HCT116 (cell line): ENCODE data around the gene MAGT1. TPM values are rescaled to one million over a fixed set of nuclear protein-coding genes. Genes with fewer than 3 reads are reported as not detected.

Experiments
- ATAC-seq: fragments of 200-7000 bp; cut with Tn5 transposase; 2 replicates; pipeline ENCODE4 v1.9.1; 2020; ENCODE audit warnings: mild to moderate bottlenecking, moderate library complexity
- BruUV-seq: library from RNA; stranded (reverse); fragments of 400-500 nt; replicated peaks from 2 replicates; lab custom pipeline; 2021; lab: Mats Ljungman, UMichigan
- CTCF ChIA-PET: fragments of 300-600 bp; sonication (Branson Sonifier 250); formaldehyde crosslinking; loops from one replicate; lab custom pipeline; 2021; ENCODE audit warnings: antibody characterized with exemption; lab: Charles Lee
- POLR2A ChIA-PET: fragments of 300-600, 350-600 bp; sonication (Branson Sonifier 250); formaldehyde crosslinking; loops from one replicate; lab custom pipeline; 2021; ENCODE audit warnings: antibody characterized with exemption; lab: Charles Lee
- RAD21 ChIA-PET, 2 experiments: fragments of 300-600 bp; sonication (Branson Sonifier 250); formaldehyde crosslinking; loops; one replicate each; lab custom pipeline; 2023; ENCODE audit warnings: low total read pairs in 2 of 2; ENCODE audit not compliant: uncharacterized antibody in 2 of 2, unreplicated experiment in 2 of 2, low non-redundant PET in 1 of 2; lab: Charles Lee
- DNase-seq: peaks from one replicate; pipeline ENCODE4 v3.0.0-alpha.2; 2010; ENCODE audit warnings: low read depth, low spot score
- H2AFZ ChIP-seq: fragments of 200-600 bp; shearing (Covaris generic), sonication (generic); 2 replicates; pipeline ENCODE4 v1.6.1; 2017; ENCODE audit warnings: low read depth, mixed run types, mixed read lengths, antibody characterized with exemption, low read length; ENCODE audit not compliant: poor library complexity, severe bottlenecking
- H3K27ac ChIP-seq: 2 replicates; pipeline ENCODE4 v1.5.1; 2012; ENCODE audit warnings: low read depth, low read length
- H3K27me3 ChIP-seq: fragments of 200-600 bp; sonication (generic); 2 replicates; pipeline ENCODE4 v1.6.1; 2016; ENCODE audit warnings: mixed run types, low read length, mixed read lengths; ENCODE audit not compliant: insufficient read depth
- H3K36me3 ChIP-seq, 2 experiments: fragments of 200-500 bp in 1 of 2; fragments of 200-600 bp in 1 of 2; sonication (Bioruptor generic) in 1 of 2; sonication (generic) in 1 of 2; 2 replicates each; pipeline versions ENCODE4 v1.5.1 to v1.6.1; 2014 to 2016; ENCODE audit warnings: low read length in 2 of 2, inconsistent platforms in 1 of 2, mixed read lengths in 1 of 2, mixed run types in 1 of 2; ENCODE audit not compliant: insufficient read depth in 2 of 2, control insufficient read depth in 1 of 2
- H3K4me1 ChIP-seq, 2 experiments: fragments of 200-600 bp in 1 of 2; sonication (generic) in 1 of 2; 2 replicates each; pipeline versions ENCODE4 v1.5.1 to v1.6.1; 2012 to 2017; ENCODE audit warnings: low read length in 2 of 2, inconsistent platforms in 1 of 2, mild to moderate bottlenecking in 1 of 2, mixed read lengths in 1 of 2, mixed run types in 1 of 2, moderate library complexity in 1 of 2; ENCODE audit not compliant: insufficient read depth in 2 of 2, control insufficient read depth in 1 of 2
- H3K4me2 ChIP-seq: fragments of 200-600 bp; sonication (generic); 2 replicates; pipeline ENCODE4 v1.6.1; 2017; ENCODE audit warnings: mixed run types, low read length, mixed read lengths
- H3K4me3 ChIP-seq, 2 experiments: fragments of 200-600 bp in 1 of 2; sonication (generic) in 1 of 2; replicated peaks in 1 of 2; 2 replicates each; pipeline ENCODE4 v1.5.1; 2011 to 2016; ENCODE audit warnings: low read length in 2 of 2, control low read depth in 1 of 2, low read depth in 1 of 2, mild to moderate bottlenecking in 1 of 2, mixed read lengths in 1 of 2, mixed run types in 1 of 2
- H3K79me2 ChIP-seq: fragments of 200-600 bp; sonication (generic); 2 replicates; pipeline ENCODE4 v1.6.1; 2017; ENCODE audit warnings: mild to moderate bottlenecking, mixed run types, low read length, moderate library complexity, mixed read lengths; ENCODE audit not compliant: insufficient read depth
- H3K9ac ChIP-seq: fragments of 200-600 bp; sonication (generic); 2 replicates; pipeline ENCODE4 v1.6.1; 2016; ENCODE audit warnings: low read length, mixed read lengths
- H3K9me2 ChIP-seq: fragments of 200-600 bp; sonication (generic), shearing (Covaris generic); 2 replicates; pipeline ENCODE4 v1.6.1; 2017; ENCODE audit warnings: mixed run types, mild to moderate bottlenecking, moderate library complexity; ENCODE audit not compliant: insufficient read depth
- H3K9me3 ChIP-seq, 2 experiments: fragments of 200-500 bp in 1 of 2; fragments of 200-600 bp in 1 of 2; sonication (Bioruptor generic) in 1 of 2; sonication (generic) in 1 of 2; 2 replicates each; pipeline ENCODE4 v1.6.1; 2014 to 2017; ENCODE audit warnings: low read length in 2 of 2, mixed read lengths in 2 of 2, inconsistent platforms in 1 of 2, low read depth in 1 of 2, mild to moderate bottlenecking in 1 of 2, mixed run types in 1 of 2, moderate library complexity in 1 of 2; ENCODE audit not compliant: control insufficient read depth in 1 of 2, insufficient read depth in 1 of 2
- H4K20me1 ChIP-seq: fragments of 200-600 bp; sonication (generic), shearing (Covaris generic); 2 replicates; pipeline ENCODE4 v1.6.1; 2017; ENCODE audit warnings: mixed run types, mild to moderate bottlenecking, moderate library complexity; ENCODE audit not compliant: insufficient read depth
- CBX3 ChIP-seq: IDR thresholded peaks from 2 replicates; pipeline ENCODE4 v1.6.1; 2012; ENCODE audit warnings: low read depth
- CEBPB ChIP-seq: IDR thresholded peaks from 2 replicates; pipeline ENCODE4 v1.6.1; 2012; ENCODE audit warnings: low read depth
- ELF1 ChIP-seq: IDR thresholded peaks from 2 replicates; pipeline ENCODE4 v1.6.1; 2012; ENCODE audit warnings: low read depth, borderline replicate concordance
- EZH2 ChIP-seq: fragments of 200-600 bp; sonication (generic); IDR thresholded peaks from 2 replicates; pipeline ENCODE4 v1.6.1; 2017; ENCODE audit warnings: antibody characterized with exemption, mixed run types
- EZH2phosphoT487 ChIP-seq: fragments of 200-600 bp; IDR thresholded peaks from 2 replicates; pipeline ENCODE4 v1.6.1; 2018; ENCODE audit warnings: antibody characterized with exemption, borderline replicate concordance
- RAD21 ChIP-seq: IDR thresholded peaks from 2 replicates; pipeline ENCODE4 v1.6.1; 2012; ENCODE audit warnings: low read depth, mild to moderate bottlenecking
- YY1 ChIP-seq: IDR thresholded peaks from 2 replicates; pipeline ENCODE4 v1.6.1; 2011; ENCODE audit warnings: low read length, low read depth, moderate library complexity, mild to moderate bottlenecking; ENCODE audit not compliant: insufficient replicate concordance; ENCODE audit errors: extremely low read depth
- ZFX ChIP-seq: fragments of 450-650 bp; IDR thresholded peaks from 2 replicates; pipeline ENCODE4 v1.6.1; 2017
- intact Hi-C: fragments of 100-400 bp; cut with micrococcal nuclease; formaldehyde crosslinking; loops from 2 replicates; pipeline ENCODE4 v1.10.0; 2022
- total RNA-seq: library from RNA; stranded (reverse); gene quantifications from one replicate; pipeline ENCODE4 v1.2.1, GENCODE V29; 2021; ENCODE audit not compliant: unreplicated experiment
- TF ChIP-seq, protein P1 (sequence below), 3 experiments: fragments of 200-600 bp in 1 of 3; sonication (generic) in 1 of 3; IDR thresholded peaks in 2 of 3; conservative IDR thresholded peaks in 1 of 3; 2 replicates each; pipeline ENCODE4 v1.5.1; 2012 to 2017; ENCODE audit warnings: low read depth in 2 of 3, low read length in 2 of 3, antibody characterized with exemption in 1 of 3, borderline replicate concordance in 1 of 3, control low read depth in 1 of 3, mild to moderate bottlenecking in 1 of 3, mixed read lengths in 1 of 3, mixed run types in 1 of 3, moderate library complexity in 1 of 3; ENCODE audit not compliant: insufficient read depth in 1 of 3
- TF ChIP-seq, protein P2 (sequence below): IDR thresholded peaks from 2 replicates; pipeline ENCODE4 v1.6.1; 2012
- TF ChIP-seq, protein P3 (sequence below): IDR thresholded peaks from 2 replicates; pipeline ENCODE4 v1.6.1; 2012; ENCODE audit warnings: low read depth

The MAGT1 gene
- total RNA-seq, 1 experiment from 2014 or later, result 39.5 TPM

DNA sequence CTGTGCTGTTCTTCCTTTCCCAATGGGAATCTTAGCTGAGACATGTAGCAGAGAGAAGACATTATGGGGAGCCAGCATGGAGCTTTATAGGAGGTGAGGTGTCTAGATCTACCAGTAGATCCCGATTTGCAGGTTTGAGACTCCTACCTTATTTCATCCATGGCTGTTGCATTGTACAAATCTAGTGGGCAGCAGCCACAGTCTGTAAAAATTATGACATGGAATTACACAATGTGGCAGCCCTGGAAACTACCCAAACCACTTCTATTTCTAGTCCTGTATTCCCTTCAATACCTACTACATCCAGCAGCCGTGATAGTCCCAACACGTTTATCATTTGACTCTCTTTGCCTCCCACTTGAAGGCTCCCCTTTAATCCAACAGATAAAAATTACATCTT lies 23.3 kb upstream of the MAGT1 start:
- no peak for DNase-seq
- Histone ChIP-seq H3K9ac (no peak overlapping the region), H3K36me3 (no peaks in the 10 kb centered on the region), H3K4me3 (no peak overlapping the region), H3K4me1 (no peaks in the 10 kb centered on the region), H3K79me2 (no peaks in the 10 kb centered on the region), H3K27ac (no peak overlapping the region), H3K27me3 (no peaks in the 10 kb centered on the region), H3K9me2 (no peaks in the 10 kb centered on the region), H4K20me1 (no peaks in the 10 kb centered on the region), H3K9me3 (no peaks in the 10 kb centered on the region), H3K4me2 (no peak overlapping the region), H2AFZ (no peak overlapping the region)
- no peak for ATAC-seq
- ChIA-PET POLR2A (no interaction called here), RAD21 (no interaction called here), CTCF (no interaction called here)
- BruUV-seq, result no TSS peak
- TF ChIP-seq, protein P1, sequence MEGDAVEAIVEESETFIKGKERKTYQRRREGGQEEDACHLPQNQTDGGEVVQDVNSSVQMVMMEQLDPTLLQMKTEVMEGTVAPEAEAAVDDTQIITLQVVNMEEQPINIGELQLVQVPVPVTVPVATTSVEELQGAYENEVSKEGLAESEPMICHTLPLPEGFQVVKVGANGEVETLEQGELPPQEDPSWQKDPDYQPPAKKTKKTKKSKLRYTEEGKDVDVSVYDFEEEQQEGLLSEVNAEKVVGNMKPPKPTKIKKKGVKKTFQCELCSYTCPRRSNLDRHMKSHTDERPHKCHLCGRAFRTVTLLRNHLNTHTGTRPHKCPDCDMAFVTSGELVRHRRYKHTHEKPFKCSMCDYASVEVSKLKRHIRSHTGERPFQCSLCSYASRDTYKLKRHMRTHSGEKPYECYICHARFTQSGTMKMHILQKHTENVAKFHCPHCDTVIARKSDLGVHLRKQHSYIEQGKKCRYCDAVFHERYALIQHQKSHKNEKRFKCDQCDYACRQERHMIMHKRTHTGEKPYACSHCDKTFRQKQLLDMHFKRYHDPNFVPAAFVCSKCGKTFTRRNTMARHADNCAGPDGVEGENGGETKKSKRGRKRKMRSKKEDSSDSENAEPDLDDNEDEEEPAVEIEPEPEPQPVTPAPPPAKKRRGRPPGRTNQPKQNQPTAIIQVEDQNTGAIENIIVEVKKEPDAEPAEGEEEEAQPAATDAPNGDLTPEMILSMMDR (IDR thresholded peaks at IDR 0.05 in 2 of 3, conservative IDR thresholded peaks at IDR 0.05 in 1 of 3; ENCODE audit: borderline replicate concordance in 1 of 3, insufficient read depth in 1 of 3, low read depth in 2 of 3, low read length in 2 of 3), result no peak
- TF ChIP-seq ZFX, result no peak
- TF ChIP-seq EZH2, result no peak
- no peak for TF ChIP-seq ELF1
- intact Hi-C loops, result no loop called here

DNA sequence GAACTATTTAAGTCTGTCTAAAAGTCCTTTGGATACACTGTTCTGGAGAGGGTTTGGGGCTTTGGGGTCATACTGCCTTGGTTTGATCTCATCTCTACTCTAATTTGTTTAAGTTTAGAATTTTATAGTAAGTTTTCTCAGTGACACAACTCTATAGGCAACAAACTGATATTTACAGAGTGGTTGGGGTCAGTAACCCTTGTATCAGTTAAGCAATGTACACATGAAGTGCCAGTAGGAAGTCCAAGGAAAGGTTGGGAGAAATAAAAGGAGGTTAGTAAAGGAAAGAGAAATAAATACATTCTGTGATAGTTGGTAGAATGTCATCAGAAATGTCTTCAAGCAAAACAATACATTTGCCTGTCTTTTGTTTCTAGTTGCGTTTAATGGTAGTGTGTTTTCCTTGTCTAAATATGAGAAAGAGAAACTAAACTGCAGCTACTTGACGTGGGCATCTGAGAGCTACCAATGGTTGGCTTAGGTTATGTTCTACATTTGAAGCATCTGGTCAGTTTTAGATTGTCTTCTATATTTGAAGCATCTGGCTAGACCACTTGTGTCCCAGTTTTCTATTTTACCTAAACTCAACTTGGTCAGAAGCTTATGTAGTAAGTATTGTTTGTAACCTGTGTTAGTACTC lies 22.2 kb upstream of the MAGT1 start:
- no peak for ATAC-seq
- H3K4me2 ChIP-seq, result no peak overlapping the region
- H3K9me3 ChIP-seq, result no peaks in the 10 kb centered on the region
- CTCF ChIA-PET, result no interaction called here
- no peaks in the 10 kb centered on the region for H3K79me2 ChIP-seq
- no peaks in the 10 kb centered on the region for H3K27me3 ChIP-seq
- H3K36me3 ChIP-seq, result no peaks in the 10 kb centered on the region
- no peak for DNase-seq
- POLR2A ChIA-PET, result no interaction called here
- no peak overlapping the region for H2AFZ ChIP-seq
- no peak overlapping the region for H3K4me3 ChIP-seq
- H3K9ac ChIP-seq, result no peak overlapping the region
- intact Hi-C loops, result no loop called here
- no peaks in the 10 kb centered on the region for H4K20me1 ChIP-seq
- RAD21 ChIA-PET, result no interaction called here
- no peaks in the 10 kb centered on the region for H3K4me1 ChIP-seq
- no TSS peak for BruUV-seq
- no peak overlapping the region for H3K27ac ChIP-seq
- no peaks in the 10 kb centered on the region for H3K9me2 ChIP-seq
- no peak for TF ChIP-seq CEBPB
- TF ChIP-seq, protein P2, sequence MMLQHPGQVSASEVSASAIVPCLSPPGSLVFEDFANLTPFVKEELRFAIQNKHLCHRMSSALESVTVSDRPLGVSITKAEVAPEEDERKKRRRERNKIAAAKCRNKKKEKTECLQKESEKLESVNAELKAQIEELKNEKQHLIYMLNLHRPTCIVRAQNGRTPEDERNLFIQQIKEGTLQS, result no peak
- no peak for TF ChIP-seq EZH2phosphoT487
- no peak for TF ChIP-seq CBX3
- no peak for TF ChIP-seq EZH2
- TF ChIP-seq YY1, result no peak
- TF ChIP-seq RAD21, result no peak
- TF ChIP-seq, protein P3, sequence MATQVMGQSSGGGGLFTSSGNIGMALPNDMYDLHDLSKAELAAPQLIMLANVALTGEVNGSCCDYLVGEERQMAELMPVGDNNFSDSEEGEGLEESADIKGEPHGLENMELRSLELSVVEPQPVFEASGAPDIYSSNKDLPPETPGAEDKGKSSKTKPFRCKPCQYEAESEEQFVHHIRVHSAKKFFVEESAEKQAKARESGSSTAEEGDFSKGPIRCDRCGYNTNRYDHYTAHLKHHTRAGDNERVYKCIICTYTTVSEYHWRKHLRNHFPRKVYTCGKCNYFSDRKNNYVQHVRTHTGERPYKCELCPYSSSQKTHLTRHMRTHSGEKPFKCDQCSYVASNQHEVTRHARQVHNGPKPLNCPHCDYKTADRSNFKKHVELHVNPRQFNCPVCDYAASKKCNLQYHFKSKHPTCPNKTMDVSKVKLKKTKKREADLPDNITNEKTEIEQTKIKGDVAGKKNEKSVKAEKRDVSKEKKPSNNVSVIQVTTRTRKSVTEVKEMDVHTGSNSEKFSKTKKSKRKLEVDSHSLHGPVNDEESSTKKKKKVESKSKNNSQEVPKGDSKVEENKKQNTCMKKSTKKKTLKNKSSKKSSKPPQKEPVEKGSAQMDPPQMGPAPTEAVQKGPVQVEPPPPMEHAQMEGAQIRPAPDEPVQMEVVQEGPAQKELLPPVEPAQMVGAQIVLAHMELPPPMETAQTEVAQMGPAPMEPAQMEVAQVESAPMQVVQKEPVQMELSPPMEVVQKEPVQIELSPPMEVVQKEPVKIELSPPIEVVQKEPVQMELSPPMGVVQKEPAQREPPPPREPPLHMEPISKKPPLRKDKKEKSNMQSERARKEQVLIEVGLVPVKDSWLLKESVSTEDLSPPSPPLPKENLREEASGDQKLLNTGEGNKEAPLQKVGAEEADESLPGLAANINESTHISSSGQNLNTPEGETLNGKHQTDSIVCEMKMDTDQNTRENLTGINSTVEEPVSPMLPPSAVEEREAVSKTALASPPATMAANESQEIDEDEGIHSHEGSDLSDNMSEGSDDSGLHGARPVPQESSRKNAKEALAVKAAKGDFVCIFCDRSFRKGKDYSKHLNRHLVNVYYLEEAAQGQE, result no peak
- TF ChIP-seq, protein P1 (IDR thresholded peaks at IDR 0.05 in 2 of 3, conservative IDR thresholded peaks at IDR 0.05 in 1 of 3; ENCODE audit: borderline replicate concordance in 1 of 3, insufficient read depth in 1 of 3, low read depth in 2 of 3, low read length in 2 of 3), result no peak
